ENCODE results near the gene ZFAND3.

DNA sequence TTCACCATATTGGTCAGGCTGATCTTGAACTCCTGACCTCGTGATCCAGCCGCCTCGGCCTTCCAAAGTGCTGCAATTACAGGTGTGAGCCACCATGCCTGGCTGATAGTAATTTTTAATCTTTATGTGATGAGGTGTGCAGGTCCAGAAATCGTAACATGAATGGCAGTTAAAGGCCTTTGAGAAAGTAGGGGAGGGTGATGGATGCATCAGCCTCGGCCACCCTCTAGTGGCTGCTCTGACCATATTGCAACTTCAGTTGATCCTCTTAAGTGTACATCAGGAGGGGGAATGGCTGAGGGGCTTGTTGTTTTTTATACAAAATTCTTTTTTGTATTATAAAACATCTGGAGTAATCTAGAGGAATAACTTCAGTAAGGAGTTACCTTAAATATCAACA, 193.0 kb downstream of the ZFAND3 start:
- TF ChIP-seq, protein P1, sequence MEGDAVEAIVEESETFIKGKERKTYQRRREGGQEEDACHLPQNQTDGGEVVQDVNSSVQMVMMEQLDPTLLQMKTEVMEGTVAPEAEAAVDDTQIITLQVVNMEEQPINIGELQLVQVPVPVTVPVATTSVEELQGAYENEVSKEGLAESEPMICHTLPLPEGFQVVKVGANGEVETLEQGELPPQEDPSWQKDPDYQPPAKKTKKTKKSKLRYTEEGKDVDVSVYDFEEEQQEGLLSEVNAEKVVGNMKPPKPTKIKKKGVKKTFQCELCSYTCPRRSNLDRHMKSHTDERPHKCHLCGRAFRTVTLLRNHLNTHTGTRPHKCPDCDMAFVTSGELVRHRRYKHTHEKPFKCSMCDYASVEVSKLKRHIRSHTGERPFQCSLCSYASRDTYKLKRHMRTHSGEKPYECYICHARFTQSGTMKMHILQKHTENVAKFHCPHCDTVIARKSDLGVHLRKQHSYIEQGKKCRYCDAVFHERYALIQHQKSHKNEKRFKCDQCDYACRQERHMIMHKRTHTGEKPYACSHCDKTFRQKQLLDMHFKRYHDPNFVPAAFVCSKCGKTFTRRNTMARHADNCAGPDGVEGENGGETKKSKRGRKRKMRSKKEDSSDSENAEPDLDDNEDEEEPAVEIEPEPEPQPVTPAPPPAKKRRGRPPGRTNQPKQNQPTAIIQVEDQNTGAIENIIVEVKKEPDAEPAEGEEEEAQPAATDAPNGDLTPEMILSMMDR (conservative IDR thresholded peaks at IDR 0.05 in 1 of 2, IDR thresholded peaks at IDR 0.05 in 1 of 2; ENCODE audit: low read depth in 1 of 2, low read length in 2 of 2) = peak; percentile 68 to 89
- no peak for TF ChIP-seq EZH2 (IDR thresholded peaks at IDR 0.05; ENCODE audit: low read length, missing control alignments)

All from fibroblast of lung (primary cell).